HEK293T (cell line): Measurements from ENCODE around the gene PRG3.

Experiments
- ARNT ChIP-seq: fragments of 450-650 bp; IDR thresholded peaks from 2 replicates; pipeline ENCODE4 v1.6.1; 2017; ENCODE audit warnings: mild to moderate bottlenecking
- BHLHE40 ChIP-seq: fragments of 450-650 bp; IDR thresholded peaks from 2 replicates; pipeline ENCODE4 v1.6.1; 2016; ENCODE audit warnings: mild to moderate bottlenecking, moderate library complexity, borderline replicate concordance
- ELF4 ChIP-seq: fragments of 450-650 bp; IDR thresholded peaks from 2 replicates; pipeline ENCODE4 v1.6.1; 2017; ENCODE audit warnings: antibody characterized with exemption
- FOXA1 ChIP-seq: fragments of 450-650 bp; IDR thresholded peaks from 2 replicates; pipeline ENCODE4 v1.6.1; 2016; ENCODE audit warnings: mild to moderate bottlenecking
- FOXK2 ChIP-seq: fragments of 450-650 bp; IDR thresholded peaks from 2 replicates; pipeline ENCODE4 v1.6.1; 2016; ENCODE audit warnings: mild to moderate bottlenecking
- FOXM1 ChIP-seq: fragments of 450-650 bp; IDR thresholded peaks from 2 replicates; pipeline ENCODE4 v1.6.1; 2017; ENCODE audit warnings: mild to moderate bottlenecking, borderline replicate concordance
- HDGF ChIP-seq: fragments of 450-650 bp; IDR thresholded peaks from 2 replicates; pipeline ENCODE4 v1.6.1; 2017; ENCODE audit warnings: antibody characterized with exemption, borderline replicate concordance
- L3MBTL2 ChIP-seq: fragments of 450-650 bp; conservative IDR thresholded peaks from 2 replicates; pipeline ENCODE4 v1.6.1; 2016; ENCODE audit warnings: mild to moderate bottlenecking
- NFRKB ChIP-seq: fragments of 450-650 bp; IDR thresholded peaks from 2 replicates; pipeline ENCODE4 v1.6.1; 2016; ENCODE audit warnings: mild to moderate bottlenecking, moderate library complexity
- PKNOX1 ChIP-seq: fragments of 450-650 bp; IDR thresholded peaks from 2 replicates; pipeline ENCODE4 v1.6.1; 2016
- SP1 ChIP-seq: fragments of 450-650 bp; IDR thresholded peaks from 2 replicates; pipeline ENCODE4 v1.6.1; 2017
- SUZ12 ChIP-seq: fragments of 450-650 bp; IDR thresholded peaks from 2 replicates; pipeline ENCODE4 v1.6.1; 2016; ENCODE audit warnings: mild to moderate bottlenecking
- TARDBP ChIP-seq: fragments of 450-650 bp; IDR thresholded peaks from 2 replicates; pipeline ENCODE4 v1.6.1; 2016
- ZNF384 ChIP-seq: fragments of 450-650 bp; IDR thresholded peaks from 2 replicates; pipeline ENCODE4 v1.6.1; 2016

- no peak for TF ChIP-seq SUZ12
- no peak for TF ChIP-seq ELF4
- no peak for TF ChIP-seq FOXA1
- no peak for TF ChIP-seq FOXM1
- no peak for TF ChIP-seq FOXK2
- no peak for TF ChIP-seq ARNT
- TF ChIP-seq ZNF384, result no peak
- no peak for TF ChIP-seq TARDBP
- no peak for TF ChIP-seq SP1
- TF ChIP-seq BHLHE40, result no peak
- TF ChIP-seq PKNOX1, result no peak
- no peak for TF ChIP-seq NFRKB
- TF ChIP-seq L3MBTL2, result no peak
- no peak for TF ChIP-seq HDGF
Measured at GRCh38 chr11:57363131-57364080, 17.5 kb downstream of the PRG3 start.
